ENCODE results near the gene CAMSAP1.

The CAMSAP1 gene

GRCh38 chr9:135788576-135789300 is 118.6 kb downstream of the CAMSAP1 start:
- no peaks in the 10 kb centered on the region for H3K4me1 Mint-ChIP-seq
- H3K4me3 Mint-ChIP-seq: no peak overlapping the region
- no peak overlapping the region for H3K27ac Mint-ChIP-seq
- no peak for TF ChIP-seq CTCF (IDR thresholded peaks at IDR 0.05; ENCODE audit: unreplicated experiment in 3 of 3)
- H3K9me3 Mint-ChIP-seq: no peaks in the 10 kb centered on the region
- peaks cover 3% of the 10 kb centered on the region for H3K27me3 Mint-ChIP-seq (ENCODE audit: low read depth)
- H3K36me3 Mint-ChIP-seq (ENCODE audit: low read depth): no peaks in the 10 kb centered on the region

- Mint-ChIP-seq H3K27me3 (ENCODE audit: low read depth) (peaks cover 3% of the 10 kb centered on the region), H3K4me1 (no peaks in the 10 kb centered on the region), H3K27ac (no peak overlapping the region), H3K9me3 (no peaks in the 10 kb centered on the region), H3K36me3 (ENCODE audit: low read depth) (no peaks in the 10 kb centered on the region), H3K4me3 (no peak overlapping the region)
- TF ChIP-seq CTCF (IDR thresholded peaks at IDR 0.05; ENCODE audit: unreplicated experiment in 3 of 3): no peak
Measured at GRCh38 chr9:135787776-135788575, 119.4 kb downstream of the CAMSAP1 start.

- Mint-ChIP-seq H3K36me3 (ENCODE audit: low read depth) (no peaks in the 10 kb centered on the region), H3K27ac (no peak overlapping the region), H3K4me1 (no peaks in the 10 kb centered on the region), H3K4me3 (no peak overlapping the region), H3K27me3 (ENCODE audit: low read depth) (peaks cover 10% of the 10 kb centered on the region), H3K9me3 (no peaks in the 10 kb centered on the region)
- TF ChIP-seq CTCF (IDR thresholded peaks at IDR 0.05; ENCODE audit: unreplicated experiment in 3 of 3): no peak
Measured at GRCh38 chr9:135787317-135787716, 120.0 kb downstream of the CAMSAP1 start.

- TF ChIP-seq CTCF (IDR thresholded peaks at IDR 0.05; ENCODE audit: unreplicated experiment in 3 of 3): no peak
Measured at GRCh38 chr9:135786146-135786690, 121.1 kb downstream of the CAMSAP1 start.

GRCh38 chr9:135785013-135785575 is 122.3 kb downstream of the CAMSAP1 start:
- H3K9me3 Mint-ChIP-seq: no peaks in the 10 kb centered on the region
- no peak for TF ChIP-seq CTCF (IDR thresholded peaks at IDR 0.05; ENCODE audit: unreplicated experiment in 3 of 3)
- H3K27ac Mint-ChIP-seq: no peak overlapping the region
- peaks cover 8% of the 10 kb centered on the region for H3K27me3 Mint-ChIP-seq (ENCODE audit: low read depth)
- no peak overlapping the region for H3K4me3 Mint-ChIP-seq
- H3K4me1 Mint-ChIP-seq: no peaks in the 10 kb centered on the region
- H3K36me3 Mint-ChIP-seq (ENCODE audit: low read depth): no peaks in the 10 kb centered on the region

More at GRCh38 chr9:135786146-135786690, 121.1 kb downstream of the CAMSAP1 start:
- Mint-ChIP-seq H3K4me3 (no peak overlapping the region), H3K4me1 (no peaks in the 10 kb centered on the region), H3K27me3 (ENCODE audit: low read depth) (peaks cover 8% of the 10 kb centered on the region), H3K27ac (no peak overlapping the region), H3K9me3 (no peaks in the 10 kb centered on the region), H3K36me3 (ENCODE audit: low read depth) (no peaks in the 10 kb centered on the region)
